ENCODE results near the gene OTOF. TPM values are rescaled to one million over a fixed set of nuclear protein-coding genes. Genes with fewer than 3 reads are reported as not detected.
"Not testable (repeated sequence)": the region's sequence is repeated elsewhere in the genome, so short reads cannot be mapped to it uniquely, and the experiment has no call there.

OTOF gene
- total RNA-seq, 1 donor from 2014 or later: 0.22 TPM

DNA sequence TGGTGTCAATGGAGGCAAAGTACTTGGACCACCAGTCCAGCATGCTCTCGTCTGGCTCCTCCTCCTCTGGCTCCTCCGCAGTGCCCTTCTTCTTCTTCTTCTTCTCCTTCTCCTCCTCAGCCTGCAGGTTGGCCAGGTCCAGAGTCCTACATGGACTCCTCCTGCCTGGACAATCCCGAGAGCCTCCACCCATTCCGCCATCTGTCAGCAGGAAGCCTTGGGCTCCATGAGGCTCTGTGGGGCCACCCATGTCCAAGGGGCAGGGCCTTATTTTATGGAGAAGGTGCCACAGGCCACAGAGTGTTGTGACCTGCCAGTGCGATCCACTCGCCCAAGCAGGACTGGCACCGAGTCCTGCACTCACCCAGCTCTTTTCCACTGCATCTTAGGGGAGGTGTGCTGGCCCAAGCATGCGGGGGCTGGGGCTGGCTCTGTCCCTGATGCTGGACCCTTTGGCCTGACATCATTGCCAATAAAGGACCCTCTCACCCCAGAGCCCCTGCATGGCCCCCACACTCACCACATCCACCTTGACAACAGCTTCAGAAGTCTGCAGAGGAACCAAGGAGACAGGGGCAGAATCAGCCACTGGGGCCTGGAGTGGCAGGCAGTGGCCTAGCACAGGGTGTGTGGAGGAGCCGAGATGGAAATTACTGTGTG lies 7.2 kb downstream of the OTOF start:
- no peak overlapping the region for H3K4me3 Mint-ChIP-seq (ENCODE audit: low read depth)

DNA sequence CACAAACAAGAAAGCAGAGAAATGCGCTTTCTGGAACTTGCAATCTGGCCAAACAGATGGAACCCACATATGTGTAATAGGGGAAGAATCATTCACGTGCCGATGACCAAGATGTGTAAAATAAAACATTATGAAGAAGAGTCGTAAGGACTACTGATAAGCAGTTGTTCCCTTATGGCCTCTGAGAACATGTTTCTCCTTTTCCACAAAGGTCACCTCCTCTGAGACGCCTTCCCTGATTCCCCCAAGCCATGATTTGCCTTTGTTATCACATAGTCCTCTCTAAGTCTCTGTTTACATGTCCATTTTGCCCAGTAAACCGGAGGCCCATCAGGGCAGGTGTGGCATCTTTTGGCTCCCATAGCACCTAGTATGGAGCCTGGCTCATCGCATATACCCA lies 8.0 kb downstream of the OTOF start:
- TF ChIP-seq, protein P1, sequence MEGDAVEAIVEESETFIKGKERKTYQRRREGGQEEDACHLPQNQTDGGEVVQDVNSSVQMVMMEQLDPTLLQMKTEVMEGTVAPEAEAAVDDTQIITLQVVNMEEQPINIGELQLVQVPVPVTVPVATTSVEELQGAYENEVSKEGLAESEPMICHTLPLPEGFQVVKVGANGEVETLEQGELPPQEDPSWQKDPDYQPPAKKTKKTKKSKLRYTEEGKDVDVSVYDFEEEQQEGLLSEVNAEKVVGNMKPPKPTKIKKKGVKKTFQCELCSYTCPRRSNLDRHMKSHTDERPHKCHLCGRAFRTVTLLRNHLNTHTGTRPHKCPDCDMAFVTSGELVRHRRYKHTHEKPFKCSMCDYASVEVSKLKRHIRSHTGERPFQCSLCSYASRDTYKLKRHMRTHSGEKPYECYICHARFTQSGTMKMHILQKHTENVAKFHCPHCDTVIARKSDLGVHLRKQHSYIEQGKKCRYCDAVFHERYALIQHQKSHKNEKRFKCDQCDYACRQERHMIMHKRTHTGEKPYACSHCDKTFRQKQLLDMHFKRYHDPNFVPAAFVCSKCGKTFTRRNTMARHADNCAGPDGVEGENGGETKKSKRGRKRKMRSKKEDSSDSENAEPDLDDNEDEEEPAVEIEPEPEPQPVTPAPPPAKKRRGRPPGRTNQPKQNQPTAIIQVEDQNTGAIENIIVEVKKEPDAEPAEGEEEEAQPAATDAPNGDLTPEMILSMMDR (IDR thresholded peaks at IDR 0.05; ENCODE audit: unreplicated experiment): no peak
- peaks cover 7% of the 10 kb centered on the region for H3K9me3 Mint-ChIP-seq (ENCODE audit: low read depth)
- H3K27me3 Mint-ChIP-seq: no peaks in the 10 kb centered on the region
- H3K4me1 Mint-ChIP-seq (ENCODE audit: low read depth): no peaks in the 10 kb centered on the region
- H3K4me3 Mint-ChIP-seq (ENCODE audit: low read depth): no peak overlapping the region
- no peaks in the 10 kb centered on the region for H3K36me3 Mint-ChIP-seq (ENCODE audit: insufficient read depth)
- DNase-seq (ENCODE audit: low spot score, unreplicated experiment): no peak
- no peak overlapping the region for H3K27ac Mint-ChIP-seq

More for the DNA sequence above, 7.2 kb downstream of the OTOF start:
- TF ChIP-seq, protein P1 (IDR thresholded peaks at IDR 0.05; ENCODE audit: unreplicated experiment): no peak
- Mint-ChIP-seq H3K9me3 (ENCODE audit: low read depth) (peaks cover 7% of the 10 kb centered on the region), H3K27me3 (no peaks in the 10 kb centered on the region), H3K4me1 (ENCODE audit: low read depth) (no peaks in the 10 kb centered on the region), H3K27ac (no peak overlapping the region), H3K36me3 (ENCODE audit: insufficient read depth) (no peaks in the 10 kb centered on the region)
- DNase-seq (ENCODE audit: low spot score, unreplicated experiment): no peak

DNA sequence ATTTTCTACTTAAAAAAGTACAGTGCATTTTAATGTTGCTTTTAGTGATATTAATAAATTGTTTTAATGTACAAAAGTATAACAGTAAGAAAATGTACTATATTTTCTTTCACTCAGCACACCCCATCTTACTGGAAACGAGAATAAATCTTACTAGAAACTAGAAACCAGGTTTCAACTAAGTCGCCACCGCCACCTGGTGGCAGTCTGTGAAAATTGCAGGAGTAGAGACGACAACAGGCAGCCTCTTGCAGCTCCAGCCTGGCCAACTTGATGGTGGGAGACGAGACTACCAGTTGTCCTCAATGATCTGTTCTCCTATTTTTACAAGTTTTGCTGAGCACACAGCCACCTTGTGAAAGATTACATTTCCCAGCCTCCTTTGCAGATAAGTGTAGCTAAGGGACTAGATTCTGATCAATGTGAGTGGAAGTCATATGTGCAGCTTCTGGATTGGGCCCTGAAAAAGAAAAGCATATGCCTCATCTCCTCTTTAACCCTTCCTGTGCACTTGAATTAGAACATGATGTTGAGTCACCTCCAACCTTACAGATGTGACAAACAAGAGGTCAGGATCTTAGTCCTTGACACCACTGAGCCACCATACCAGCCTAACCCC lies 8.7 kb downstream of the OTOF start:
- H3K4me3 Mint-ChIP-seq (ENCODE audit: low read depth): no peak overlapping the region
- H3K36me3 Mint-ChIP-seq (ENCODE audit: insufficient read depth): no peaks in the 10 kb centered on the region
- no peak overlapping the region for H3K27ac Mint-ChIP-seq
- H3K27me3 Mint-ChIP-seq: no peaks in the 10 kb centered on the region
- no peak for DNase-seq (ENCODE audit: low spot score, unreplicated experiment)
- TF ChIP-seq, protein P1 (IDR thresholded peaks at IDR 0.05; ENCODE audit: unreplicated experiment): peak; percentile 77
- H3K4me1 Mint-ChIP-seq (ENCODE audit: low read depth): no peaks in the 10 kb centered on the region
- H3K9me3 Mint-ChIP-seq (ENCODE audit: low read depth): peaks cover 7% of the 10 kb centered on the region

DNA sequence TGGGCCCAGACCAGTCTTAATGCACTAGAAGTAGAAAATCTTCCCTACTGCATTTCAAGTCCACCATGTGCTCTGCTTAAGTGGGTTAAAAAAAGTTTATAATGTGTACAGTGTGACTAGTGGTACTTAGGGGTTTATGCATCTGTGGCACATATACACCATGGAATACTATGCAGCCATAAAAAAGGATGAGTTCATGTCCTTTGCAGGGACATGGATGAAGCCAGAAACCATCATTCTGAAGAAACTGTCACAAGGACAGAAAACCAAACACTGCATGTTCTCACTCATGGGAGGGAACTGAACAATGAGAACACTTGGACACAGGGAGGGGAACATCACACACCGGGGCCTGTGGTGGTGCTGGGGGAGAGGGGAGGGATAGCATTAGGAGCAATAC lies 9.4 kb downstream of the OTOF start:
- not testable (repeated sequence) for H3K36me3 Mint-ChIP-seq (ENCODE audit: insufficient read depth); DNase-seq (ENCODE audit: low spot score, unreplicated experiment); H3K4me3 Mint-ChIP-seq (ENCODE audit: low read depth); H3K9me3 Mint-ChIP-seq (ENCODE audit: low read depth); H3K4me1 Mint-ChIP-seq (ENCODE audit: low read depth); H3K27me3 Mint-ChIP-seq
- H3K27ac Mint-ChIP-seq: peak overlapping the region; percentile 52

DNA sequence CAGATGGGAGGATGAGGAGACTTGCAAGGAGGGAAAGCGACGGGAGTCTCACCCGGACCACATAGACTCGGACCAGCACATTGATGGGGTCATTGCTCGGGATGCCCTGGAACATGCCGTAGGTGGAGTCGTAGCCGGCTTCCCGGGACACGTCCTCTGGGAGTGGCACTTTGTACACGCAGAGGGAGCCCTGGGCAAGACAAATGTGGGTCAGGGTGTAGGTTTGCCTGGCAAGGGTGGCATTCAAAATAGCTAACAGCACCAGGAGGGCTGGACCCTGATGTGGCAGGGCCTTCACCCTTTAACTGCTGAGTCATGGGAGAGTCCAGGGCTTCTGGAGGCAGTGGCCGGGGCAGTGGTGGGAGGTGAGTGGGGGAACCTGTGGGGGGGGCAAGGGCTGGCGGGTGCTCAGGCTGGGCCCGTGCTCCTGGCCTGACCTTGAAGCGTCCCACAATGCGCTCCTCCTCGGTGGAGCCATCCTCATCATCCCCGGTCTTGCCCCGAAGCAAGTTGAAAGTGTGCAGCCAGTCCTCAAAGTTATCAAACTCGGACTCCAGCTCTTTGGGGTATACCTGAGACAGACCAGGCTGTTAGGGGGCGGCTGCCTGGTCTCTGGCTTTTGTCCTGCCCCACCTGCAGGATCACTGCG lies 11.1 kb downstream of the OTOF start:
- H3K27ac Mint-ChIP-seq: no peak overlapping the region
- H3K27me3 Mint-ChIP-seq: no peaks in the 10 kb centered on the region

More for the DNA sequence above, 11.1 kb downstream of the OTOF start:
- Mint-ChIP-seq H3K4me1 (ENCODE audit: low read depth) (peaks cover 2% of the 10 kb centered on the region), H3K36me3 (ENCODE audit: insufficient read depth) (no peaks in the 10 kb centered on the region), H3K4me3 (ENCODE audit: low read depth) (no peak overlapping the region), H3K9me3 (ENCODE audit: low read depth) (peaks cover 7% of the 10 kb centered on the region)
- no peak for DNase-seq (ENCODE audit: low spot score, unreplicated experiment)
- TF ChIP-seq, protein P1 (IDR thresholded peaks at IDR 0.05; ENCODE audit: unreplicated experiment): no peak

Data from progenitor cell of endocrine pancreas (in vitro differentiated cells).